ENCODE data around the gene BPGM. TPM values are rescaled to one million over a fixed set of nuclear protein-coding genes. Genes with fewer than 3 reads are reported as not detected.
A peak's percentile ranks its signal among the peaks of the same experiment; 100 is the strongest.

Gene BPGM
- total RNA-seq, 1 donor from 2014 or later: 15.2 TPM

GRCh38 chr7:134691546-134692343 is 45.1 kb downstream of the BPGM start:
- intact Hi-C loops (cut with micrococcal nuclease): loop anchor here (5.0 kb wide), 1 partner anchor 261 kb away; no protein-coding TSS in a partner anchor
- no peak for DNase-seq
- no peak for ATAC-seq

GRCh38 chr7:134692344-134692705 is 45.7 kb downstream of the BPGM start:
- intact Hi-C loops (cut with micrococcal nuclease): loop anchor here (5.0 kb wide), 1 partner anchor 260 kb away; no protein-coding TSS in a partner anchor
- no peak for ATAC-seq

GRCh38 chr7:134693256-134693655 is 46.6 kb downstream of the BPGM start:
- ATAC-seq (no peak), DNase-seq (no peak)
- intact Hi-C loops (cut with micrococcal nuclease): loop anchor here (5.0 kb wide), 1 partner anchor 259 kb away; no protein-coding TSS in a partner anchor

More at GRCh38 chr7:134692344-134692705, 45.7 kb downstream of the BPGM start:
- DNase-seq: no peak

- intact Hi-C loops (cut with micrococcal nuclease): loop anchor here (5.0 kb wide), 1 partner anchor 258 kb away; no protein-coding TSS in a partner anchor
- ATAC-seq (no peak), DNase-seq (no peak)
Observed at GRCh38 chr7:134694299-134694698, 47.6 kb downstream of the BPGM start.

GRCh38 chr7:134694767-134695166 is 48.1 kb downstream of the BPGM start:
- DNase-seq: no peak
- intact Hi-C loops (cut with micrococcal nuclease): loop anchor here (5.0 kb wide), 1 partner anchor 258 kb away; no protein-coding TSS in a partner anchor
- ATAC-seq: no peak

- intact Hi-C loops (cut with micrococcal nuclease): no loop called here
- DNase-seq (peak; percentile 39), ATAC-seq (peak; percentile 63)
Observed at GRCh38 chr7:134695321-134695860, 48.7 kb downstream of the BPGM start.

- ATAC-seq (peak; percentile 45), DNase-seq (peak; percentile 34)
- intact Hi-C loops (cut with micrococcal nuclease): no loop called here
Observed at GRCh38 chr7:134696261-134696660, 49.6 kb downstream of the BPGM start.

GRCh38 chr7:134697205-134697886 is 50.7 kb downstream of the BPGM start:
- DNase-seq (no peak), ATAC-seq (no peak)
- intact Hi-C loops (cut with micrococcal nuclease): no loop called here

- intact Hi-C loops (cut with micrococcal nuclease): no loop called here
- ATAC-seq (no peak), DNase-seq (no peak)
Observed at GRCh38 chr7:134698481-134698880, 51.8 kb downstream of the BPGM start.

GRCh38 chr7:134699021-134699818 is 52.6 kb downstream of the BPGM start:
- no peak for DNase-seq
- no peak for ATAC-seq
- intact Hi-C loops (cut with micrococcal nuclease): no loop called here

GRCh38 chr7:134699899-134700298 is 53.2 kb downstream of the BPGM start:
- DNase-seq: no peak
- intact Hi-C loops (cut with micrococcal nuclease): no loop called here
- no peak for ATAC-seq

- intact Hi-C loops (cut with micrococcal nuclease): no loop called here
- ATAC-seq (no peak), DNase-seq (no peak)
Observed at GRCh38 chr7:134701272-134701671, 54.6 kb downstream of the BPGM start.

GRCh38 chr7:134702366-134703240 is 56.0 kb downstream of the BPGM start:
- ATAC-seq: no peak
- DNase-seq: no peak
- intact Hi-C loops (cut with micrococcal nuclease): no loop called here

- ATAC-seq (peak; percentile 15), DNase-seq (no peak)
- intact Hi-C loops (cut with micrococcal nuclease): no loop called here
Observed at GRCh38 chr7:134703241-134703594, 56.6 kb downstream of the BPGM start.

- DNase-seq (no peak), ATAC-seq (peak; percentile 63)
- intact Hi-C loops (cut with micrococcal nuclease): no loop called here
Observed at GRCh38 chr7:134703782-134704181, 57.1 kb downstream of the BPGM start.

- DNase-seq (no peak), ATAC-seq (no peak)
- intact Hi-C loops (cut with micrococcal nuclease): no loop called here
Observed at GRCh38 chr7:134704827-134705226, 58.2 kb downstream of the BPGM start.

- ATAC-seq (no peak), DNase-seq (no peak)
- intact Hi-C loops (cut with micrococcal nuclease): no loop called here
Observed at GRCh38 chr7:134705716-134706115, 59.1 kb downstream of the BPGM start.

- DNase-seq (no peak), ATAC-seq (no peak)
- intact Hi-C loops (cut with micrococcal nuclease): no loop called here
Observed at GRCh38 chr7:134706468-134706867, 59.8 kb downstream of the BPGM start.
